NCI-H1092 treated with DMSO at 0.1 percent for 48 hours (cell line): ENCODE results near the gene COL11A1.
"Not testable (repeated sequence)": the region's sequence is repeated elsewhere in the genome, so short reads cannot be mapped to it uniquely, and the experiment has no call there.

Experiments used
- DNase-seq: peaks from one replicate; lab custom pipeline; 2025; lab: John Stamatoyannopoulos, UW

Gene COL11A1

DNA sequence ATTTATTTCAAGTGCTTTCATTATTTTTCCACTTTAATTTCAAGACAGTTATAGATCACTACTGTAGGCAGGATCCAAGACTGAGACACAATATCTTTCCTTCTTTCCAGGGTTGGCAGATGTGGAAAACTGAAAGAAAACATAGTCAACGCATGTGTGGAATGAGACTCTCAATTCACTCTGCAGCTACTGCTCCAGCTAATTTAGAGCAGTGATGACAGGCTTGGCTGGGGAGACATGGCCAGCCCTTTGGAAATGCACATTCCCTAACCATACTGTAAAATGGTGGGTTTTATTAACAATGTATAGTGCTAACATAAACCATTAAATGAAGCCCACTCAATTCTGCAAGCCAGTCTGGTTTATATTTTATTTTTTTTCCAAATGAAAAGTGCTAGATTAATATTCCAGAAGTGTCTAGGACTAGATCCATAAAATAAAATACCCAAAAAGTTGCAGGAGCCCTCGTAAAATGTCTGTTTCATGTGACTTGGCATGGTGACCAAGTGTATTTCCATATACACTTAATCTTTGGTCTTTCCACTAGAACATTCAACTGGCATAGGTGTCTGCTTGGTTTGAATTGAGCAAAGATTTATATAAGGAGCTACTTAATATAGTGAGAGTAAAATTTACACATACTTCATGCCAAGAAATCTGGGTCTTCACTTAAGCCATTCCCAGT, 32.9 kb downstream of the COL11A1 start:
- DNase-seq, result no peak

- DNase-seq, result no peak
These were observed 34.1 kb downstream of the COL11A1 start for GRCh38 chr1:103074224-103074623.

DNA sequence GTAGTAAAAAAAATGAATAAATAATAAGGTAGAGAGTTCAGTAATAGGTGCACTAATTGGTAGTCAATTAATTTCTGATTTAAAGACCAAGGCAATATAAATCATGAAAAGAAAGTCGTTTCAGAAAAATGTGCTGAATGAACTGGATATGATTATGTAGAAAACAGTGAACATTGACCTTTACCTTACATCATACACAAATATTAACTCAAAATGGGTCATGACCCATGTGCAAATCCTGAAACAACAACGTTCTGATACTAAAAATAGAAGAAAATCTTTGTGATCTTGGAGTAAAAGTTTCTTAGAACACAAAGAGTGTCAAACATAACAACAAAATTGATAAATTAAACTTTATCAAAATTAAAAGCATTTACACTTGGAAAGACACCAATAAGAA, 39.1 kb downstream of the COL11A1 start:
- no peak for DNase-seq

DNA sequence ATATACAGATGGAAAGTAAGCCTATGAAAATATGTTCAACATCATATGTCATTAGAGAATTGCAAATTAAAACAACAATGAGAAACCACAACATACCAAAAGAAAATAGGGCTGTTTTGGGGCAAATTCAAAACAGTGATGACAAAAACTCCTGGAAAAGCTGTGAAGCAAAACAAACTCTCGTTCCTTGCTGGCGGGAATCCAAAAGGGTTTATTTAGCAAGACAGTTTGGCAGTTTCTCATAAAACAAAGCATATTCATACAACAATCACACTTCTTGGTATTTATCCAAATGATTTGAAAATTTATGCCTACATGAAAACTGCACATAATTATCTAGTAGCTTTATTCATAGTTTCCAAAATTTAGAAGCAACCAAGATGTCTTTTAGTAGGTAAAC, 44.4 kb downstream of the COL11A1 start:
- DNase-seq, result no peak

DNA sequence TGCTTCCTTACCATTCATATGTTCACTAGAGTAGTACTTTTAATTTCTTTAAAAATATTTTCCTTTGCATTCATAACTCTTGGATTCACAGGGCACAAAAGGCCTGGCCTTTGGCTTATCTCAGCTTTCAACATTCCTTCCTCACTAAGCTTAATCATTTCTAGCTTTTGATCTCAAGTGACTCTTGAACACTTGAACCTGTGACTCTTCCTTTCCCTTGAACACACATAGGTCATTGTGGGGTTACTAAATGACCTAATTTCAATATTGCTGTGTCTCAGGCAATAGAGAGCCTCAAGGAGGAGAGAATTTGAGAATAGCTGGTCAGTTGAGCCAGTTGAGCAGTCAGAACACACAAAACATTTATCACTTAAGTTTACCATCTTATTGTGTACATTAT, 49.9 kb downstream of the COL11A1 start:
- DNase-seq, result no peak

- no peak for DNase-seq
These were observed 51.9 kb downstream of the COL11A1 start for GRCh38 chr1:103056423-103056822.

DNA sequence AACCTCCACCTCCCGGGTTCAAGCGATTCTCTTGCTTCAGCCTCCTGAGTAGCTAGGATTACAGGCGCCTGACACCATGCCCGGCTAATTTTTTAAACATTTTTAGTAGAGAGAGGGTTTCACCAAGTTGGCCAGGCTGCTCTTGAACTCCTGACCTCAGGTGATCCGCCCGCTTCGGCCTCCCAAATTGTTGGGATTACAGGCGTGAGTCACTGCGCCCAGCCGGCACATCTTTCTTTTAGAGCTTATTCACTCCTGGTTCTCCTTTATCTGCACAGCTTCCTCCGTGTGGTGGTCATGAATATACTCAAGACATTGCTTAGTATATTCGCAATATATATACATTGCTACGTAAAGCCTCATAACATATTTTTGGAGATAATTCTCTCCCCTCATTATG, 80.2 kb downstream of the COL11A1 start:
- not testable (repeated sequence) for DNase-seq

GRCh38 chr1:103025858-103026409, 82.4 kb downstream of the COL11A1 start:
- DNase-seq, result no peak

GRCh38 chr1:103024051-103024450, 84.3 kb downstream of the COL11A1 start:
- DNase-seq, result no peak

DNA sequence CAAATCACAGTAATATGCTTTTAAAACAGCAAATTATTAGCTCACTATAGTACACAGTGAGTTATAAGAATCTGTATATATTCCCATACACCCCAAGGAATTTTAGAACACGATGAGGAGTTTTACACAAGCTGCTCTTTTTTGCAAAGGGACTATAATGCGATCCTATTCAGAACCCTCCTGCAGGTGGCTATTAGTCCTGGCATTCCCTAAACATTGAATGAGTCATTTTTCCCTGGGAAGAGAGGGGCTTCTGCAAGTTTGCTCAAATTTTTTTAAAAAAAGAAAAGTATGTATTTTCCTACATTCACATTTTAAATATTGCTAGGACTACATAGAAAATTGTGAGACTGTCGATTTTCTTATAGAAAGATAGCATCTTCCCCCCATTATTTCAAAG, 106.3 kb downstream of the COL11A1 start:
- DNase-seq, result no peak

DNA sequence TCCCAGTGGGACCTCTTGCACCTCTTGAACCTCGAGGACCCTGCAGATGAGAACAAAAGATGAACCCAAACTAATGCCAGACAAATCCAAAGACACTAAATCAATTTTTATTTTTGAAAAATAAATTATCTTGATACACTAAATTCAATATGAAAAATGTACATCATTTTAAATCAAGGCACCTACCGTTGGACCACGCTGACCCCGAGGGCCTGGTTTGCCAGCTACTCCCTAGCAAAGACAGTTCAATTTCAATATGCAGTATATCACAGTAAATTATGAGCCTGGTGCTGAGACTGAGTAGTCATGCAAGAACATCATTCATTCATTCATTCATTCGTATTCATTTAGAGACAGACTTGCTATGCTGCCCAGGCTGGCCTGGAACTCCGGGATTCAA, 129.4 kb downstream of the COL11A1 start:
- no peak for DNase-seq

GRCh38 chr1:102977292-102977691, 131.0 kb downstream of the COL11A1 start:
- no peak for DNase-seq

DNA sequence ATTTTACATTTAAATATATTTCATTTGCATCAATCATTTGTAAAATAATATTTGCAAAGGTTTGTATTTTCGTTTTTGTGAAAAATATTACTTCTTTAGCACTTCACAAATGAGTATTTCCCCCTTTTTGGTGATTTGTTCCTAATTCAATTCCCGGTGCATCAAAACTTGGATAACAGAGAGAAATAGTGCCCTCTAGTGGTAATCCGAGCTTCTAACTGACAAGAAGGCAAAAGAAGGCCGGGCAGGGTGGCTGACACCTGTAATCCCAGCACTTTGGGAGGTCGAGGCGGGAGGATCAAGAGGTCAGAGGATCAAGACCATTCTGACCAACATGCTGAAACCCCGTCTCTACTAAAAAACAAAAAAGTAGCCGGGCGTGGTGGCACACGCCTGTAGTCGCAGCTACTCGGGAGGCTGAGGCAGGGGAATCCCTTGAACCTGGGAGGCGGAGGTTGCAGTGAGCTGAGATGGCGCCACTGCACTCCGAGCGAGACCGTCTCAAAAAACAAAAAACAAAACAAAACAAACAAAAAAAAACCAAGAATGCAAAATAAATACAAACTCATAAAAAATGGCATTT, 137.7 kb downstream of the COL11A1 start:
- DNase-seq, result peak; percentile 30

- no peak for DNase-seq
These were observed 140.5 kb downstream of the COL11A1 start for GRCh38 chr1:102967786-102968185.

- no peak for DNase-seq
These were observed 146.8 kb downstream of the COL11A1 start for GRCh38 chr1:102961549-102961948.

GRCh38 chr1:102954576-102954975, 153.7 kb downstream of the COL11A1 start:
- no peak for DNase-seq

- no peak for DNase-seq
These were observed 155.9 kb downstream of the COL11A1 start for GRCh38 chr1:102952400-102952799.

DNA sequence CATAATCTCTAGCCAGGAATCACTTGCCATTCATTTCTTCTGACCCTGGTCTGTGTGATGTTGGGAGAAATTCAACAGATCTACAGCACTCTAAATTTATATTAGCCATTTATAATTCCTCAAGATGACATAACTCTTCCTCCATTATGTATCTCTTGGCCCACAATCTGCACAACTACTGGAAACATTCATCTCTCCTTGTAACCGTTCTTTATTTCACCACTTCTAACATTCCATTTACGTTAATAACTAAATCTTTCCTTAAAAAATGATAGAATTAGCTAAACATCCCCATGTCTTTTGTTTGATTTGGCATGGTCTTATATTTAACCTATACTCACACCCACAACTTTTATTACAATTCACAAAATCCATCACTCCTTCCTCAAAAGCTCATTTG, 166.0 kb downstream of the COL11A1 start:
- DNase-seq, result no peak

- no peak for DNase-seq
These were observed 166.9 kb downstream of the COL11A1 start for GRCh38 chr1:102941366-102941947.

DNA sequence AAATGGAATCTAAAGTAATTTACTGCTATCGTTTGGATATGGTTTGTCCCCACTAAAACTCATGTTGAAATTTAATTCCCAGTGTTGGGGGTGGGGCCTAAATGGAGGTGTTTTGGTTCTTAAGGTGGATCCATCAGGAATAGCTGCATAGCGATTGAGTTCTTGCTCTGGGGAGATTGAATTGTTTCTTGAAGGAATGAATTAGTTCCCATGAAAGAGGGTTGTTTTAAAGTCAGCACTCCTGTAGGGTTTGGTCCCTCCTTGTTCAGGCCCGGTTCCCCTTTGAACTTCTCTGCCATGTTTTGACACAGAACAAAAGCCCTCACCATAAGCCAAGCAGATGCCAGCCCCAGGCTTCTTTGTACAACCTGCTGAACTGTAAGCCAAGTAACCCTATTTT, 170.9 kb downstream of the COL11A1 start:
- no peak for DNase-seq

GRCh38 chr1:102933362-102933761, 175.0 kb downstream of the COL11A1 start:
- not testable (repeated sequence) for DNase-seq

DNA sequence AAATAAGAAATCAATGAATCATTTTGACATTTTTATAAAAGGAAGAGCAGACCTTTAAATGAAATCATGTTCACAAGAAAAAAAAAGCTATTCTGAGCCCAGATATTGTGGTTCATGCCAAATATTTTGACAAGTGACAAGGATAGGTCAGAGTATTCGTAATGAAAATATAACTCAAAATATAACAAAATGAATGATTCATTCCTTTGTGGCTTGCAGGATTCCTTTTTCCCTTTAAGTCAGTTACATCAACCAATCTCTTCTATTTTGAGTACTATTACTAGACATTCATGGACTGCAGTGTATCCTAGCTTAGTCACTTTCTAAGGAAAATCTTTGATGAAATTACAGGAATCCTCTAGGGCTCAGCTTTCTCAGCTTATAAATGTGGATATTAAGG, 188.7 kb downstream of the COL11A1 start:
- no peak for DNase-seq

GRCh38 chr1:102901996-102902395, 206.3 kb downstream of the COL11A1 start:
- no peak for DNase-seq
